Ecto neural progenitor cell (in vitro differentiated cells): ENCODE data around the gene JPH4.

ENCODE experiments used
- DNase-seq: peaks from one replicate; pipeline ENCODE4 v3.0.0-alpha.2; 2018; ENCODE audit warnings: low spot score

JPH4 gene

GRCh38 chr14:23579311-23579630 is 681 bp upstream of the JPH4 start:
- DNase-seq, result no peak

DNA sequence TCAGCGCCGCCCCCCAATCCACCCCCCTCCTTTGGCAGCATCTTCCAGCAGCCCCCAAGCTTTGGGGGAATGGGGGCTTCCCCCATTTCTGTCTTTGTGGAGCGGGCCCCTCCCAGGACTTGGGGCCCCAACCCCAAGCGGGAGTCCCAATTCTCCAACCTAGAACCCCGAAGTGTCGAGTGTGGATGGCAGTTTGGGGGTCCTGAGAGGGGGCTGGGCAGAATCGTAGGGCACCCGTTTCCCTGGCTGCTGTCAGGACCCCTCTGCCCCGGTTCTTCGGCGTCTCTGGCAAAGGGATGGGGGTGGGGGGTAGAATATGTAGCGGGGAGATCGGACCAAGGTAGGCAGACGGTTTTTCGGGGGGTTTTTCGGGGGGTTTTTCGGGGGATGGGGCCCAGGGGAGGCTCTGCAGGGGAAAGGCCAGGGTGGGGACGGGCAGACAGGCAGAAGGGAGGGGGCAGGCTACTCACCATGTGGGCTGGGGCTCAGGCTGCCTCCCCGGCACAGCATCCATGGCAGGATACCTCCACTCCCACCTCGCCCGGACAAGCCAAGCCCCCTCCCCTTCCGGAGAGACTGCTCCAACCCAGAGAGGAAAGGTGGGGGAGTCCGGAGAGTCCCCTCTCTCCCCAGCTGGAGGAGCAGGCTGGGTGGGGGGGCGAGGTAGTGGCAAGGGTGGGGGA is 739 bp downstream of the JPH4 start:
- peak; percentile 58 for DNase-seq

DNA sequence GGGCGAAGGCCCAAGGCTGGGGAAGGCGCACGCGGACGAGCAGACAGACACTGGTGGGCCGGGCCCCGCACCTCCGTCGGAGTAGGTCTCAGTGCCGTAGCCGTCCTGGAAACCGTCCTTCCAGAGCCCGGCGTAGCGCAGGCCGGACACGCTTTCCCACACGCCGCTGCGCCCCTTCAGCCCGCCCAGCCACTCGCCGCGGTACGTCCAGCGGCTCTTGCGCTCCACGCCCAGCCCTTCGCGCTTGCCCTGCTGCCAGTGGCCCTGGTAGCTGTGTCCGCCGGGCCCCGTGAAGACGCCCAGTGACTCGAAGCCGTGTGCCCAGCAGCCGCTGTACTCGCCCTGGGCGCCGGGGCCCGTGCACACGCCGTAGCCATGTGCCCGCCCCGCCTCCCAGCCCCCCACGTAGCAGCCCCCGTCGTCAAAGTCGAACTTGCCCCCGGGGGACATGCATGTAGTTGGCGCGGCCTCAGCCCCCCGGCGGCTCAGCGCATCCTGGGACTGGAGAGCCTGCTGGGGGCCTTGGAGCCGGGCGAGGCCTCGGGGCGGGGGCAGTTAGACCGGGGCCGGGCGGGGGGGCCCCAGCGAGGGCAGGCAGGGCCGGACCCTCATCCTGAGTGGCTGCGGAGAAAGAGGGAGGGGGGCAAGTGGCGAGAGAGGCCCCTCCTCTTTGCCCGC is 1.4 kb downstream of the JPH4 start:
- peak; percentile 72 for DNase-seq

DNA sequence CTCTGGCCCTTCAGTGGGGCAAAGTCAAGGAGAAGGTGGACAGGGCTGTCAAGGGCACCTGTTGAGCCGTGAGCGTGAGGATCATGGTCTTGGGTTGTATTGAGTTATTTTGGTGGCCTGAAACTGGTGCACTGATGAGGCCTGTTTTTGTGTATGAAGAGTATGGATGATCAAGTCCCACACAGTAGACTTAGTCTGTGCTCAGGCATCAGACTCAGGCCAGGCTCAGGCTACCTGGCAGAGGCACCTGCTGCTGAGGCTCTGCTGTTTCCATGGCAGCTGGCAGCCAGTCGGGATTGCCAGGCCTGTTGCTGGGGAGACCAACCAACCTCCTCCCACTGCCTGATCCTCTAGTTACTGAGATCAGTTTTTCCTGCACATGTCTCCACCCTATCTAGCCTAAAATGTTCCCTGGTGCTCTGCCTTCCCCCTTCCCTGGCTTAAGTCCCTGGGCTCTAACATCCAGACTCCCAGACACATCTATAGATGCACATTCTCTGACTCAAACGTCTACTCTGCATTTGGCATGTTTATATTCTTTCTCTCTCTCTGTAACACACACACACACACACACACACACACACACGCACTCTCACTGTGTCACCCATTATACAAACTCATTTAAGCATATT is 5.1 kb downstream of the JPH4 start:
- DNase-seq, result peak; percentile 42

- no peak for DNase-seq
Observed at GRCh38 chr14:23572836-23573235, 5.8 kb downstream of the JPH4 start.

DNA sequence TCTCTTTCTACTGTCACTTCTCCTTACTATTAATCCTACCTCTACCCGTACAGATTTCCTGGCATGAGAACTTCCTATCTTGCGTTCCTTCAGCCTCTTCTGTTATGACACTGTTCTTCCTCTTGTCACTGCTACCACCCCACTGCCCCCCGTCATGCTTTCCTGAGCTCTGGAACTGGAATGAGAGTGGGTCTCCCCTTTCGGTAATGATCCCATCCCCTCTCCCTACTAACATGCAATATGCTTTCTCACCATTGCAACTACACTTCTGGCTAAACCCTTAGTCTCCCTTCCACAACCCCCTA is 6.1 kb downstream of the JPH4 start:
- DNase-seq, result no peak

DNA sequence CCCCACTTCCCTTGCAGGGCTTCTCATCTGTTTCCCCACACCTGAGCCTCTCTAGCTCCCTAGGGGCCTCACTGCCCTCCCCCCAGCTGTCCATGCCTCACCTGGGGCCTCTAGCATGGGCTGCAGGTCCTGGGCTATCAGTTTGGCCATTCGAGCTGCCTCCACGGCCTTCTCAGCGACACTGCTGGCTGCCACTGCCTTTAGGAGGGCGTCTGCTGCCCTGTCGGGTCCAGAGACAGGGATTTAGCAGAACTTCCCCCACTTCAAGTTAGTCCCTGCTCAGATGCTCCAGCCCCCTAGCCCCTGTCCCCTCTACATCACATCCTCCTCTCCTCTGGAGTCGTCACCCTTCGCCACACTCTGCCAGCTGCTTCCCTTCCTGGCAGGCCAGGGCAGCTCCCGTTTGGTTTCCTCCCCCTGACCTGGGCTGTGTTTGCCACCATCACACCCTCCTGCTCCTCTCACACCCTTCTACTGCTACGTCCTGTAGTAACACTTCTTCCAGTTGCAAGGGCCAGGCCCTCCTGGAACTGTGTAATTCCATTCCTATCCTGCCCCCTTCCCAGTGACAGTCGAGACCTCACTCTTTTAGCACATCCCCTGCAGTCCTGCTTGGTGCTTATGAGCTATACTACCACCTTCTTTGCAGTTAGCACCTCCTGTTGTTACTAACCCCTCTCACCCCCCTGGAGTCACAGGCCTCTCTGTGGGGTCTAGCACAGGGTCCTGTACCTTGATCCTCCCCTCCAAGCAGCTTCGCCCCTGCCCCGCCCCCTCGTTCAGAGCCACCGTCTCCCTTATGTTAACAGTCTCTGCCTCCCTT is 6.7 kb downstream of the JPH4 start:
- peak; percentile 44 for DNase-seq

- DNase-seq, result peak; percentile 38
Observed at GRCh38 chr14:23570806-23571483, 7.6 kb downstream of the JPH4 start.

DNA sequence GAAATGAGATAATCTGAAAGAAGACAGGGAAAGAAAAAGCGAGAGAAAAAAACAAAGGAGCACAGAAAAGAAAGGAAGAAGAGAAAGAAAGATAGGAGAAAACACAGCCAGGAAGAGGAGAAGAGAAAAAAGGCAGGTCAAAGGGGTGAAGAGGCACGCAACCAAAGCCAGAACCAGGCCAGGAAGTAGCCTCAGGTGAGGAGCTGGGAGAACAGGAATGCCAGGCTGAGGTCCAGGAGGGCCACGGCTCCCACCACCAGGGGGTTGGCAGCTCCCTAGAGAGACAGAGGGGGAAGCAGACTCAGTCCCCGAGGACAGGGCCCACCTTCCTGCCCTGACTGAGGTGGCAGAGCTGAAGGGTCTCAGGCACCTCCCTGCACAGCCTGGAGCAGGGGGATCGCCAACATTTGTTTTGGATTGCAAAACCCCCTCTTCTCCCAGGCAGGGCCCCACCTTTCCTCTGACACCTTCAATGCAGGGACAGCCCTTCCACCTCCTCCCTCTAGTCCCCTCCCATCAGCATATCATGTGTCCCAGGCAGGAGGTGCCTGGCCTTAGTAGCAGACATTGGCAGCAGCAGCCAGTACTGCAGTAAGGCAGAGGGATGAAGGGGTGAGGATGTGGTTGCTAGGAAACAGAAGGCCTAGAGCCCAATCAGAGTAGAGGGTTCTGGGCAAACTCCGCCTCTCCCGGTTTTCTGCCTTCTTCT is 9.0 kb downstream of the JPH4 start:
- peak; percentile 58 for DNase-seq

DNA sequence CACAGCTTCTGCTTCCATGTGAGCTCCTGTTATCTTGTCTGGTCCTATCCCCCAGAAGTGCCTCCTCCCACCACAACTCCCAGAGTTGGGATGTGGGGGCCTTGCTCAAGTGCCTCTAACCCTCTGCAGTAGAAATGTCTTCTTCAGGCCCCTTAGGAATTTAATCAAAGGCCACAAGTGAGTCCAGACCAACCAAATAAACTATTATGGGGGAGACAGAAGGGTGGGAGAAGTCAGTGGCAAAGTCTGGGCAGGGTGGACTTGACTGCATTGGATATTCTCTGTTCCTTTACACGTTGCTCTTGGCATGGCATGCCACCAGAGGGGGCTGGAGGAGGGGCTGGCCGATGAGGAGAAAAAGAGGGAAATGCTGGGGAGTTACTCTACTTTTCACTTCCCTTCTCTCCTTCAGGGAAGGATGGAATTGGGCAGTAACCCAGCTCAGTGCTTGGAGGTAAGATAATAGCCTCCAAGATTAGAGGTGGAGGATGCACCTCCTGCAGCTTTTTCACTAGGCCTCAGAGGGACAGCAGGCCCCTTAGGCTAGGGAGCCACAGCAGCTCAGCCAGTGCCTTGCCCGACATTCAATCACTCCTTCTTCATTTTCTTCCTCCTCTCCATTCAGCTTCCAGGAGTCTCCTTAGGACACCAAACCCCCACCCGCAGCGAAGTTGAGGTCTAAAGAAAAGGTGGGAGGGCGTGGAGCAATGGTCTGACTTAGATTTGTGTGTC is 9.8 kb downstream of the JPH4 start:
- DNase-seq, result peak; percentile 61

GRCh38 chr14:23568021-23568599 is 10.5 kb downstream of the JPH4 start:
- DNase-seq, result peak; percentile 34

DNA sequence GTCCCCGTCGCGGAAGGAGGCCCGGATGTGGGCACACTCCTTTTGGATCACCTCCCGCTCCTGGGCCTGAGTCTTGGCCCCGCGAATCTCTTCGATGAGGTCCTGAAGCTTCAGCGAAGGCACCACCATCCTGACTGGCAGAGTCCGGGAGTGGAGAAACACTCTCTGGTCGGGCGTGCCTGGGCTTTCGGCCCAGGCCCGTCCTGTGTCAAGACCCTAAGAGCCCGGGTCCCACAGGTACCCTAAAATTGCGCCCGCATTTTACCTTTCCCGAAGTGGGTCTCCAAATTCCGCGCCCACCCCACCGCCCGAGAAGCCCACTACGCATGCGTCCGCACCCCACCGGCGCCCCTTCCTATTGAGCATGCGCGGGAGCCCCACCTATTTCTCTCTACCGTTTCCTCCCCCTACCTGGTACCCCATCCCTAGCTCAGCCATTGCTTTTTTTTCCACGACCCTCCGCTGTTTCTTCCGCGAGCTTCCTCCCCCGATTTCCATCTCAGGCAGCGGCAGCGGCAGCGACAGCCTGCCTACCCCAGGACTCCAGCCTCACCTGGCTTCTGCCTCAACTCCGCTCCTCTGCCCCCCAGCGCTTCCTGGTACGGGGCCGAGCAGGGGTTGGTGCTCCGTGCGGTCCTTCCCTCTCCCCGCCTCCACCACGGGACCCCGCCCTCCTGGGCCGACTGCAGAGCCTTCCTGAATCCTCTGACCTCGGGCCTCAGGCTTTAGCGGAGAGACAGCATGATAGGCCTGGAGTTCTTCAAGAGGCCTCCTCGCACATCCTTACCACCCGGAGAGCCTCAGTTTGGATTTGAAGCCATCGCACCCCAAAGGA is 11.2 kb downstream of the JPH4 start, which contains the start of gene AP1G2:
Gene AP1G2 (minus strand): TSS at position 606 of the 835 bp plus-strand sequence. CDS start 477 bp downstream, at position 129.
- DNase-seq, result peak; percentile 87

- no peak for DNase-seq
Observed at GRCh38 chr14:23566778-23567185, 11.8 kb downstream of the JPH4 start.

- DNase-seq, result no peak
Observed at GRCh38 chr14:23566112-23566777, 12.3 kb downstream of the JPH4 start.

- no peak for DNase-seq
Observed at GRCh38 chr14:23565626-23566025, 13.0 kb downstream of the JPH4 start.

GRCh38 chr14:23564876-23565275 is 13.7 kb downstream of the JPH4 start:
- DNase-seq, result no peak

- DNase-seq, result no peak
Observed at GRCh38 chr14:23564181-23564812, 14.3 kb downstream of the JPH4 start.

DNA sequence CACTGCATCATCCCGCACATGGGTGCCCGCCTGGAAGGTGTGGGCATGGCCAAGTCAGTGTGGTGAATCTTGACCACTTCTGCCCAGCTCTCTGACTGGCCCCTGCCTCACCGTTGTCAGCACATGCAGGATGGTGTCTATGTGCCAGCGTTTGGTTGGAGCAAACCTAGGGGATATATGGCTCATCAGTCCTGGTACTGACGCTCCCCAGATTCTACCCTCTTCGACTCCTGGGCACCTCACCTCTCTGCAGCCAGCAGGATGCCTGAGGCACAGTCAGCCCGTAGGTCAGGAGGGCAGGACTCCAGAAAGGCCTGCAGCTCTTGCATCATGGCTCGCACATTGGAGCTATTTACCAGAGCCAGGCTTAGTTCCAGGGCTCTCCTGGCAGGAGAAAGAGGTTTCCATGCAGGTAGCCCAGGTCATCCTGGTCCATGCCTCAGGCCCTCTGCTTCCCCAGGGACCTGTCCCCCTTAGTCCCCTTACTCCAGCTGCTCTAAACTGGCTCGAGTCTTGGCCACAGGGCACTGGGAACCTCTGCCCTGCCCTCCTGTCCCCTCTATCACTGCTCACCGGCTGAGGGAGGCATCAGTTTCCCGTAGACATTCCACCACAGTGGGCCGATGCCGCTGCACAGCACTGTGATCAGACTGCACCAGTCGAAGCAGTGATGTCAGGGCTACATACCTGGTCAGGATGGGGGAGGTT is 15.0 kb downstream of the JPH4 start:
- no peak for DNase-seq
